GM19455 (cell line): ENCODE results near the gene SCRG1.
A peak's percentile ranks its signal among the peaks of the same experiment; 100 is the strongest.

Source experiments
- ATAC-seq: cut with Tn5 transposase; IDR thresholded peaks from one replicate; pipeline ENCODE4 v1.9.1; 2021; ENCODE audit not compliant: unreplicated experiment

Gene SCRG1

GRCh38 chr4:173398779-173399415 lies at the start of gene SCRG1:
TSS of gene SCRG1 (minus strand) at chr4:173399116. CDS start at chr4:173391414, 7,702 bp downstream.
- no peak for ATAC-seq

GRCh38 chr4:173448103-173448502 lies 49.2 kb upstream of the SCRG1 start:
- ATAC-seq = no peak

GRCh38 chr4:173446416-173446815 lies 47.5 kb upstream of the SCRG1 start:
- peak; percentile 90 for ATAC-seq

- ATAC-seq = no peak
Measured at GRCh38 chr4:173443121-173443520, 44.2 kb upstream of the SCRG1 start.

GRCh38 chr4:173442223-173442932 lies 43.5 kb upstream of the SCRG1 start:
- ATAC-seq = no peak

- no peak for ATAC-seq
Measured at GRCh38 chr4:173440888-173441287, 42.0 kb upstream of the SCRG1 start.

GRCh38 chr4:173436771-173437265 lies 37.9 kb upstream of the SCRG1 start:
- ATAC-seq = no peak

GRCh38 chr4:173436149-173436579 lies 37.2 kb upstream of the SCRG1 start:
- no peak for ATAC-seq

GRCh38 chr4:173434231-173434630 lies 35.3 kb upstream of the SCRG1 start:
- ATAC-seq = no peak

GRCh38 chr4:173433447-173433846 lies 34.5 kb upstream of the SCRG1 start:
- no peak for ATAC-seq

- ATAC-seq = no peak
Measured at GRCh38 chr4:173432430-173432829, 33.5 kb upstream of the SCRG1 start.

GRCh38 chr4:173426064-173426463 lies 27.1 kb upstream of the SCRG1 start:
- ATAC-seq = no peak

GRCh38 chr4:173424899-173425805 lies 26.2 kb upstream of the SCRG1 start:
- ATAC-seq = no peak

GRCh38 chr4:173420801-173421200 lies 21.9 kb upstream of the SCRG1 start:
- no peak for ATAC-seq

GRCh38 chr4:173420324-173420752 lies 21.4 kb upstream of the SCRG1 start:
- peak; percentile 60 for ATAC-seq

GRCh38 chr4:173418639-173419038 lies 19.7 kb upstream of the SCRG1 start:
- ATAC-seq = no peak

GRCh38 chr4:173417833-173418232 lies 18.9 kb upstream of the SCRG1 start:
- no peak for ATAC-seq

- no peak for ATAC-seq
Measured at GRCh38 chr4:173415885-173416653, 17.2 kb upstream of the SCRG1 start.

- no peak for ATAC-seq
Measured at GRCh38 chr4:173415092-173415491, 16.2 kb upstream of the SCRG1 start.

GRCh38 chr4:173414456-173414855 lies 15.5 kb upstream of the SCRG1 start:
- no peak for ATAC-seq

- no peak for ATAC-seq
Measured at GRCh38 chr4:173413036-173413435, 14.1 kb upstream of the SCRG1 start.
